Gastroesophageal sphincter (tissue), 3 donors: ENCODE measurements around the gene STX5.

Source experiments
- EP300 ChIP-seq: sonication (generic); formaldehyde crosslinking; IDR thresholded peaks from one replicate; pipeline ENCODE4 v1.6.1; 2017; ENCODE audit warnings: antibody characterized with exemption, mild to moderate bottlenecking
- POLR2A ChIP-seq, 2 donors: fragments of 450-650 bp; IDR thresholded peaks; one replicate each; pipeline ENCODE4 v1.6.1; 2017; ENCODE audit warnings: antibody characterized with exemption in 2 of 2, mild to moderate bottlenecking in 2 of 2, moderate library complexity in 1 of 2
- TF ChIP-seq, protein P1 (sequence below), 4 experiments: fragments of 200-600 bp in 2 of 4; fragments of 450-650 bp in 2 of 4; sonication (generic) in 1 of 4; IDR thresholded peaks; one replicate each; pipeline ENCODE4 v1.5.1; 2017 to 2019; ENCODE audit warnings: antibody characterized with exemption in 4 of 4, mild to moderate bottlenecking in 2 of 4, moderate library complexity in 2 of 4

DNA sequence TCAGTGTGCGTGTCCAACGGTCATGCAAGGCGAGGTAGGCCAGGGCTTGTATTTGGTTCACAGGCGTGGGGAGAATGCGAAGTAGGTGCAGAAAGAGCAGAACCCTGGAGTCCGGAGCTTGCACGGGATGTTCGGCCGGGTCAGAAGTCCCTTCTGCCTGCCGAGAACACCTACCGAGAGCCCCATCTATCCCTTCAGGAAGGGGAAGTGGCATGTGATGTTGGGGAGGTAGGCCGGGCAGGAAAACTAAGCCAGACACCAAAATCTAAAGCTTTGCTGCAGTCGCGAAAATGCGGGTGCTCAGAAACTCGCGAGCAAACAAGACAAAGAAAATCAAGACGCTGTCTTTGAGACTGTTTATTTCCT is 61.1 kb downstream of the STX5 start:
- TF ChIP-seq, protein P1, sequence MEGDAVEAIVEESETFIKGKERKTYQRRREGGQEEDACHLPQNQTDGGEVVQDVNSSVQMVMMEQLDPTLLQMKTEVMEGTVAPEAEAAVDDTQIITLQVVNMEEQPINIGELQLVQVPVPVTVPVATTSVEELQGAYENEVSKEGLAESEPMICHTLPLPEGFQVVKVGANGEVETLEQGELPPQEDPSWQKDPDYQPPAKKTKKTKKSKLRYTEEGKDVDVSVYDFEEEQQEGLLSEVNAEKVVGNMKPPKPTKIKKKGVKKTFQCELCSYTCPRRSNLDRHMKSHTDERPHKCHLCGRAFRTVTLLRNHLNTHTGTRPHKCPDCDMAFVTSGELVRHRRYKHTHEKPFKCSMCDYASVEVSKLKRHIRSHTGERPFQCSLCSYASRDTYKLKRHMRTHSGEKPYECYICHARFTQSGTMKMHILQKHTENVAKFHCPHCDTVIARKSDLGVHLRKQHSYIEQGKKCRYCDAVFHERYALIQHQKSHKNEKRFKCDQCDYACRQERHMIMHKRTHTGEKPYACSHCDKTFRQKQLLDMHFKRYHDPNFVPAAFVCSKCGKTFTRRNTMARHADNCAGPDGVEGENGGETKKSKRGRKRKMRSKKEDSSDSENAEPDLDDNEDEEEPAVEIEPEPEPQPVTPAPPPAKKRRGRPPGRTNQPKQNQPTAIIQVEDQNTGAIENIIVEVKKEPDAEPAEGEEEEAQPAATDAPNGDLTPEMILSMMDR (IDR thresholded peaks at IDR 0.05) = no peak
- TF ChIP-seq EP300 (no peak), POLR2A (IDR thresholded peaks at IDR 0.05) (no peak)
